ENCODE results near the gene NEMP1.

- TF ChIP-seq POLR2A (IDR thresholded peaks at IDR 0.05) (no peak), POLR2AphosphoS5 (IDR thresholded peaks at IDR 0.05) (no peak), CTCF (IDR thresholded peaks at IDR 0.05) (no peak)
Observed at GRCh38 chr12:57046086-57046791, 32.4 kb downstream of the NEMP1 start.
